Vagina (tissue), 2 donors: ENCODE data around the gene NBL1.

Experiments used
- CTCF ChIP-seq, 3 experiments: fragments of 450-650 bp in 2 of 3; fragments of 200-600 bp in 1 of 3; sonication (generic) in 1 of 3; IDR thresholded peaks; one replicate each; pipeline ENCODE4 v1.5.1; 2017 to 2019; ENCODE audit warnings: antibody characterized with exemption in 3 of 3, mild to moderate bottlenecking in 2 of 3, moderate library complexity in 2 of 3
- POLR2A ChIP-seq, 2 donors: fragments of 450-650 bp; IDR thresholded peaks; one replicate each; pipeline ENCODE4 v1.6.1; 2017; ENCODE audit warnings: antibody characterized with exemption in 2 of 2, mild to moderate bottlenecking in 2 of 2, moderate library complexity in 2 of 2
- POLR2AphosphoS5 ChIP-seq, 2 donors: sonication (generic); formaldehyde crosslinking; IDR thresholded peaks; one replicate each; pipeline ENCODE4 v1.9.0; 2017; ENCODE audit warnings: antibody characterized with exemption in 2 of 2, mild to moderate bottlenecking in 2 of 2, low read depth in 1 of 2; ENCODE audit not compliant: insufficient read depth in 1 of 2

GRCh38 chr1:19647643-19648042 lies 3.5 kb downstream of the NBL1 start:
- no peak for TF ChIP-seq CTCF (IDR thresholded peaks at IDR 0.05)
- TF ChIP-seq POLR2AphosphoS5 (IDR thresholded peaks at IDR 0.05; ENCODE audit: insufficient read depth in 1 of 2, low read depth in 1 of 2): no peak
- TF ChIP-seq POLR2A (IDR thresholded peaks at IDR 0.05): no peak
